ENCODE results near the gene DPF3.

- no peak for TF ChIP-seq EZH2phosphoT487 (IDR thresholded peaks at IDR 0.05; ENCODE audit: insufficient read depth, low read depth)
- TF ChIP-seq EZH2 (IDR thresholded peaks at IDR 0.05; ENCODE audit: insufficient read depth, poor library complexity, severe bottlenecking) = no peak
Observed at GRCh38 chr14:72677664-72678063, 216.2 kb downstream of the DPF3 start.

Measured in GM23248 (cell line).